HG03175 (cell line): Measurements from ENCODE around the gene MICU1.
"Not testable (repeated sequence)": the region's sequence is repeated elsewhere in the genome, so short reads cannot be mapped to it uniquely, and the experiment has no call there.

ENCODE experiments used
- ATAC-seq: cut with Tn5 transposase; IDR thresholded peaks from one replicate; pipeline ENCODE4 v1.9.1; 2021; ENCODE audit warnings: mild to moderate bottlenecking, moderate library complexity; ENCODE audit not compliant: unreplicated experiment

MICU1 gene

DNA sequence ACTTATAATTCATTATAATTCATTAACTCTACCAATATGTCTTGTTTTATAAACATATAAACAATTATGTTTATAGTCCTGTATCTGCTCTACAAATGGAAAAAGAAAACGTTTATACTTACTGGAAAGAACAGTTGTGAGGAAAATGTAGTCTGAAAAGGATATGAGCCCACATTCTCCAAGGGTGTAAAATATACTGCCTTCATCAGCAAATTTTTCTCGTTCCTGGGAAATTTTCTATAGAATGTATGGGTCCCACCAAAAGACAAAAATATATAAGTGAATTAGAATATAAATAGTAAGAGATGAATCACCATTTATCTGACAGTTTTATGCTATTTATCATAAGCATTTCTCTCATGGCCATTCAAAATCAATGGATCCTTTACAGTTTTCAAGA lies 117.8 kb downstream of the MICU1 start:
- no peak for ATAC-seq

GRCh38 chr10:72506474-72506873 lies 119.4 kb downstream of the MICU1 start:
- ATAC-seq, result no peak

- ATAC-seq, result no peak
Observed at GRCh38 chr10:72505435-72505834, 120.4 kb downstream of the MICU1 start.

- no peak for ATAC-seq
Observed at GRCh38 chr10:72503694-72504438, 122.0 kb downstream of the MICU1 start.

DNA sequence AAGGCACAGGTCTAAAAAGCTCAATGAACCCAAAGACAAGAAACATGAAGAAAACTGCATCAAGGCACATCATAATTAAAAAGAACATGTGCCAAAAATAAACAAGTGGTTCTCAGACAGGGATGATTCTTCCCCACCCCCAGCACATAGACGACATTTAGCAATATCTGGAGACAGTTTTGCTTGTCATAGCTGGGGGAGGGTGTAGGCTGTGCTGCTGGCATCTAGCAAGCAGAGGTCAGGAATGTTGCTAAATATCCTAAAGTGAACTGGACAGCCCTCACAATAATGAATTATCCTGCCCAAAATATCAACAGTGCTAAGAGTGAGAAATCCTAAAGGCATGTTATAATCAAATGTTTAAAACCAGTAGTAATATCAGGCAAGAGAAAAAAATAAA lies 122.6 kb downstream of the MICU1 start:
- no peak for ATAC-seq

DNA sequence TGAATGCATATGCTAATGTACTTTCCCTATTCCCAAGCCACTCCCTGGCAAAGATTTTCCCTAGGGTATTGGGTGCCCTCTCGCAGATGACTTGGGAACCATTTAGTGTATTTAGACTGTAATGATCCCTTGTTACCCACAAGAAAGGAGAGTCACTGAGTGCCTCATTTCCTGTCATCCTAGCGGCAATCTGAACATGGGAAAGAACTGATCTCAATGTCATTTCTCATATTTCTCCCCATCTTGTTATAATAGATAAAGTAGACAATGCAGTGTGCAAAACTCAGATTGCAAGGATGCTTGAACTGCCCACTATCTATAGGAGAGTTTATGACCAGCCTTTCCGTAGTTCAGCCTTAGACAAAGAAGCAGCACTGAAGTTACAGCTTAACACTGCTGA lies 123.3 kb downstream of the MICU1 start:
- ATAC-seq, result no peak

DNA sequence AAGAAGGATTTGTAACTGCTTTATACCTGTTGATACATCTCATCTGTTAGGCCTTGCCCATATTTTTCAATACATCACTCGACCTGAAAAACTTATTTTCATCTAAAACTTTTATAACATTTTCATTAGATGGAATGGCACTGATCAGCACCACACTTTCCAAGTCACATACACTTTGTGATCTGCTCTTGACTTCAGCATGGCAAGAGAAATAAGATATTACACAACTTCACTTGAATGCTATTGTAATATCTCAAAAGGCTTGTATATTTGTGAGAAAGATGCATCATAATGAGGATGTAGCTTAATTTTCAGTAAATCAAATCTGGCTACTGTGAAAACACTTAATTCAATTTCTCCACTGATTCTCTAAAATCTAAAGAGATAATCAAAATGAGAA lies 126.2 kb downstream of the MICU1 start:
- ATAC-seq, result no peak

- no peak for ATAC-seq
Observed at GRCh38 chr10:72490951-72491350, 134.9 kb downstream of the MICU1 start.

DNA sequence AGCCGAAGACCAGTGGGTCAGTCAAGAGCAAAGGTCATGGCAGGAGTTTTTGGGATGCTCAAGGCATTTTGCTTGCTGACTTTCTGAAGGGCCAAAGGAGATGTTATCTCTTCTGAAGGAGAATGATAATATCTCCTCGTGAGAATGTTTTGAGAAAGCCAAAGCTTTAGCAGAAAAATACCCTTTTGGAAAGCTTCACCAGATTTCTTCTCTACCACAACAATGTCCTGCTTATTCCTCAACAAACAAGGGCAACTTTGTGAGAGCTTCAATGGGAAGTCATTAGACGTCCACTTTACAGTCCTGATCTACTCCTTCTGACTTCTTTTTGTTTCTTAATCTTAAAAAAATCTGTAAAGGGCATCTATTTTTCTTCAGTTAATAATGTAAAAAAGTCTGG lies 138.4 kb downstream of the MICU1 start:
- ATAC-seq, result no peak

DNA sequence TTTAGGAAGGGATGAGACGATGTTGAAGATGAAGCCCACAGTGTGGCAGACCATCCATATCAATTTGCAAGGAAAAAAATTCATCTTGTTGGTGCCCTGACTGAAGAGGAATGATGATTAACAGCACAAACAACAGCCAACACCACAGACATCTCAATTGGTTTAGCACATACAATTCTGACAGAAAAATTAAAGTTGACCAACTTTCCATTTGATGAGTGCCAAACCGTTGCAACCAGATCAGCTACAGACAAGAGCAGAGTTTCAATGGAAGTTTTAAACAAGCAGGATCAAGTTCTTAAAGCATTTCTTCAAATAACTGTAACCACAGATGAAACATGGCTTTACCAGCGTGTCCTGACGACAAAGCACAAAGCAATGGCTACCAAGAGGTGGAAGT lies 138.8 kb downstream of the MICU1 start:
- ATAC-seq, result no peak

DNA sequence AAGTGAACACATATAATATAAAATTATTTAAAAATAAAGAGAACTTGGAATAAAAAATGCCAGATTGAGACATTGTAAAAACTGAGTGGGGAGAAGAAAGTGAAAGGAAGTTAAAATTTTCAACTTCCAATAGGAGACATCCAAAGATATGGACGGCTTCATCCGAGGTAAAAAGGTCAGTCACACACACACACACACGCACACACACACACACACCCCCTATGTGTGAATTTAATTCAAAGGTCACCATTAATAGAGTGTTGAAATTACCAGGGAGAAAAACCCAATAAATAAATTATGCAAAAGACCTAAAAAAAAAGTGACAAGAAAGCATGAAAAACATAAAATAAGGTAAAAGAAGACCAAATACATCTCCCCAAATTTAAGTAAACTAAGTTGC lies 140.2 kb downstream of the MICU1 start:
- no peak for ATAC-seq

DNA sequence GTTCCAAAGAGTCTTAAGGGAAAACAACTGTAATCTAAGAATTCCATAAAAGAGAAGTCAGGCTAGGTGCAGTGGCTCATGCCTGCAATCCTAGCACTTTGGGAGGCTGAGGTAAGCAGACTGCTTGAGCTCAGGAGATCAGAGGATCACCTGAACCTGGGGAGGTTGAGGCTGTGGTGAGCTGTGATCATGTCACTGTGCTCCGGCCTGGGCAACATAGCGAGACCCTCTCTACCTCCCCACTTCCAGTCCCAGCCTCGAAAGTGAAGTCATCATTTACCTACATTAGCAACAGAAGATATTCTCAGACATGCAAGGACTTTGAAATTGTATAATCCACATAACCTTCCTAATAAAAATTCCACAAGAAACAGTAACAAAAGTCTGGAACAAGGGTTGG lies 141.4 kb downstream of the MICU1 start:
- ATAC-seq, result no peak

DNA sequence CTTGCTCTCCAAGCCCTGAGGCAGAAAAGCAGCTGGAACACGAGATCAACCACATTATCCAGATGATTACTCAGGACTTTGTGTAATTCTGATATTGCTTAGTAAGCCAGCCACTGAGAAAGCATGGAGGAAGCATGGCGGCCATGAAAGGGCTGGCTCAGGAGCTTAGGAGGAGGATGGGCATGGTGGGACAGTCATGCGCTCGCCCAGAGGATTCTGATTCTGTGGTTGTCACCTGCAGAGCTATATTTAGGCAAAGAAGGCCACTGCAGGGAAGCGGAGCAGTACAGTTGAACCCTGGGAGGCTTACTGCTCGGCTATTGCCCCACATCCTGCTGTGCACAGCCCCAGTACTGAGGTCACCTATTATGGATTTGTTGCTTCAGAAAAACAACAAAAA lies 142.4 kb downstream of the MICU1 start:
- no peak for ATAC-seq

GRCh38 chr10:72480861-72481260 lies 145.0 kb downstream of the MICU1 start:
- no peak for ATAC-seq

DNA sequence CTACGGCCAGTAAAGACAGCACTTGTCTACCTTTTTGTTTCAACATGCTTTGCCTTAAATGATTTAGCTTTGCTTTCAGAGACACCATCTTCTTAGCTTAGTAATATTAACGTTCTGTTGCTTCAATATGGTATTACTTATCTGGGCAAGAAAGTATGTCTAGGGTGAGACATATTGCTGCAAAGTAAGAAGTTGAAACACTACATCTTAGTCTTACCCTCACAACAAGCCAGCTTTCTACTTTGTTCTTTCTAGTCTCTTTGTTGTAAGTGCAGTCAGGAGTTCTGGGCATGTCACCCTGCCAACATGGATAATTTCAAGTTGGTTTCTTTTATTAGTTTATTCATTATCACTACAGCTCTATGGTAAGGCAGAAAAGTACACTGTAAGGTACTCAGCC lies 148.4 kb downstream of the MICU1 start:
- no peak for ATAC-seq

DNA sequence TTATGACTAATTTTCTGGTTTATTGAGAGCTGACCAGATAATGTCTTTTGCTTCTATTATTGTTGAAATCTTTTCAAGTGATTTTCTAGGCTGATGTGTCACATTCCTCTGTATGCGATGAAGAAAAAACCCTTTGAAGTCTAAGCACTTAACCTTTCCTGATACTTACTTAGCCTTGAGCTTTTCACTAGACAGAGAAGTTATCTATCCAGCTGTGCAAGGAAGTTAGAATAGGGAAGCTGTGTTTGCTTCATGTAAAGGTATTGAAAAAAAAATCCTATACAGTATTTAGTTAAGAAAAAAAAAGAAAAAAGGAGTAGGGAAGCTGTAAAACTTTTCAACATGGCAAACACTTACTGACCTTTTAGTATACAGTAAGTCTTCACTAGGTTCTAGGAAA lies 153.6 kb downstream of the MICU1 start:
- no peak for ATAC-seq

GRCh38 chr10:72470666-72471065 lies 155.2 kb downstream of the MICU1 start:
- no peak for ATAC-seq

GRCh38 chr10:72467064-72467463 lies 158.8 kb downstream of the MICU1 start:
- ATAC-seq, result not testable (repeated sequence)

DNA sequence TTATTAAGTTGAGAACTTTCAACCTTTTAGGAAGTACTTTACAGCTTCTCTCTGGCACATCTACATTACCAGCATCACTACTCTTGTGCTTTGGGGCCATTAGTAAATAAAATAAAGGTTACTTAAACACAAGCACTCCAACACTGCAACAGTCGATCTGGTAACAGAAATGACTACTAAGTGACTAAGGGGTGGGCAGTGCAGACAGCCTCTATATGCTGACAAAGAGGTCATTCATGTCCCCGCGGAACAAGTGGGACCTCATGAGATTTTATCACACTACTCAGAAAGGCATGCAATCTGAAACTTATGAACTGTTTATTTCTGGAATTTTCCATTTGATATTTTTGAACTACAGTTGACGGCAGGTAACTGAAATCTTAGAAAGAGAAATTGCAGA lies 159.9 kb downstream of the MICU1 start:
- no peak for ATAC-seq

DNA sequence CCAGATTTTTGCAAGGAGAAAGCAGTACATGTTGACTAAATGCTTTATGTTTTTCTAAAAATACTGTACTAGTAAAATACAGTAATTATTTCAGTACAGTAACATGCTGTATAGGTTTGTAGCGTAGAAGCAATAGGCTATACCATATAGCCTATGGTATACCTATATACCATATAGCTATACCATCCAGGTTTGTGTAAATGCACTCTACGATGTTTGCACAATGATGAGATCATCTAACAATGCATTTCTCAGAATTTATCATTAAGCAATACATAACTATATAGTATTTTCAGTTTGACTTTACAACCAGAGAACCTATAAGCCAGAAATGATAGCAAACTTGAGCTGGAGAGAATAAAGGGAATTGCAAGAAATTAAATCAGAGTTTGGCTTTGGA lies 161.4 kb downstream of the MICU1 start:
- ATAC-seq, result no peak

- ATAC-seq, result no peak
Observed at GRCh38 chr10:72462261-72462660, 163.6 kb downstream of the MICU1 start.

GRCh38 chr10:72461085-72461484 lies 164.8 kb downstream of the MICU1 start:
- ATAC-seq, result no peak

DNA sequence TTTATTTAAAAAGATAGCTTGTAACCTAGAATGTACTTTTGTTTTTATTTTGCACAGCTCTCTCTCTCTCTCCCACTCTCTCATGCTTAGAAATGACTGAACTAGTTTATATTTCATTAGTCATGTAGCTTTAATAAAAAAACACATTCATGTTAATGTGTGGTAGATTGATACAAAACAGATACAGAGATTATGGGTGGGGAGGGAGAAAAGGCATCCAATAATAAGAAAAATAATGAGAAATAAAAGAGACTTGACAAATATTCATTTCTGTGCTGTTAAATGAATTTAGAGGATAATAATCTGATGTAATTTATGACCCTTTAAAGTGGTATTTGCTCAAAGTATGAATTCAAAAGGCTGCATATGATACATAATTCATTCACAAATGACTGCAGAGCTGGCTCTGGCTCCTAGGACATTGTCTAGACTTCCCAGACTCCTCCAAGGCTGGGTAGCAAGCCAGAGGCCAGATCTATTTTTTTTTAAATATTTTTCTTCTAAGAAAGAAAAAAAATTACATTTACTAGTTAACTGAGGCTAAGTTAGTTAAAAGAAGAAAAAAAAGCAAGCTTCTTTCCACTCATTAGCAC lies 165.5 kb downstream of the MICU1 start:
- no peak for ATAC-seq
